OCI-LY3 (cell line): ENCODE data around the gene MRPL50.

Source experiments
- EZH2phosphoT487 ChIP-seq: fragments of 200-600 bp; shearing (Covaris generic); IDR thresholded peaks from 2 replicates; pipeline ENCODE4 v1.6.1; 2018; ENCODE audit warnings: antibody characterized with exemption, mixed run types, low read depth
- TF ChIP-seq, protein P1 (sequence below): fragments of 200-600, 300-600 bp; sonication (generic); IDR thresholded peaks from 2 replicates; pipeline ENCODE4 v1.5.1; 2014; ENCODE audit warnings: antibody characterized with exemption, low read length, low read depth

DNA sequence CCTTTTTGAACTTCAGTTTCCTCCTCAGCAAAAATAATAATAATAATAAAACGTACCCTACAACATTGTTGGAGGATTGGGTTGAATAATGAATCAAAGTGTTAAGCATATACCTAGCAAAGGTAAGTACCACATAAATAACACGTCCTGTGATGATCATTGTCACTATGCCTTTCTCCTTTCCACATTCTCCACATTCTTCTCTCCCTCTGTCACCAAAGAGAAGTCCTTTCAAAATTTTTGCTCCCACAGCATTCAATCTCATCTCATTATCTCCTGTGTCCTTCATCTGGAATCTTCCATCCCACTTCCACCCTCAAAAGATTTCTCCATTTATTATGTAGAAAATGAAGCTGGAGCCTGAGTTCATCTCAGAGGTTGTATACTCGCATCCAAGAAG is 44.3 kb upstream of the MRPL50 start:
- TF ChIP-seq, protein P1, sequence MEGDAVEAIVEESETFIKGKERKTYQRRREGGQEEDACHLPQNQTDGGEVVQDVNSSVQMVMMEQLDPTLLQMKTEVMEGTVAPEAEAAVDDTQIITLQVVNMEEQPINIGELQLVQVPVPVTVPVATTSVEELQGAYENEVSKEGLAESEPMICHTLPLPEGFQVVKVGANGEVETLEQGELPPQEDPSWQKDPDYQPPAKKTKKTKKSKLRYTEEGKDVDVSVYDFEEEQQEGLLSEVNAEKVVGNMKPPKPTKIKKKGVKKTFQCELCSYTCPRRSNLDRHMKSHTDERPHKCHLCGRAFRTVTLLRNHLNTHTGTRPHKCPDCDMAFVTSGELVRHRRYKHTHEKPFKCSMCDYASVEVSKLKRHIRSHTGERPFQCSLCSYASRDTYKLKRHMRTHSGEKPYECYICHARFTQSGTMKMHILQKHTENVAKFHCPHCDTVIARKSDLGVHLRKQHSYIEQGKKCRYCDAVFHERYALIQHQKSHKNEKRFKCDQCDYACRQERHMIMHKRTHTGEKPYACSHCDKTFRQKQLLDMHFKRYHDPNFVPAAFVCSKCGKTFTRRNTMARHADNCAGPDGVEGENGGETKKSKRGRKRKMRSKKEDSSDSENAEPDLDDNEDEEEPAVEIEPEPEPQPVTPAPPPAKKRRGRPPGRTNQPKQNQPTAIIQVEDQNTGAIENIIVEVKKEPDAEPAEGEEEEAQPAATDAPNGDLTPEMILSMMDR: no peak
- no peak for TF ChIP-seq EZH2phosphoT487
